Subcutaneous adipose tissue (tissue), 4 donors: ENCODE results near the gene UCP2. TPM values are rescaled to one million over a fixed set of nuclear protein-coding genes. Genes with fewer than 3 reads are reported as not detected.

ENCODE experiments used
- total RNA-seq, 4 donors: library from RNA; depleted of rRNA; stranded (reverse); fragments of >200 nt; gene quantifications; one replicate each; pipeline ENCODE4 v1.1.0, GENCODE V29; 2016
- TF ChIP-seq, protein P1 (sequence below): fragments of 450-650 bp; IDR thresholded peaks from one replicate; pipeline ENCODE4 v1.5.1; 2016; ENCODE audit warnings: low read depth, mild to moderate bottlenecking, control low read depth, antibody characterized with exemption, moderate library complexity

Gene UCP2
- total RNA-seq, 4 donors from 2014 or later: 43.6 to 127 (median 110) TPM

DNA sequence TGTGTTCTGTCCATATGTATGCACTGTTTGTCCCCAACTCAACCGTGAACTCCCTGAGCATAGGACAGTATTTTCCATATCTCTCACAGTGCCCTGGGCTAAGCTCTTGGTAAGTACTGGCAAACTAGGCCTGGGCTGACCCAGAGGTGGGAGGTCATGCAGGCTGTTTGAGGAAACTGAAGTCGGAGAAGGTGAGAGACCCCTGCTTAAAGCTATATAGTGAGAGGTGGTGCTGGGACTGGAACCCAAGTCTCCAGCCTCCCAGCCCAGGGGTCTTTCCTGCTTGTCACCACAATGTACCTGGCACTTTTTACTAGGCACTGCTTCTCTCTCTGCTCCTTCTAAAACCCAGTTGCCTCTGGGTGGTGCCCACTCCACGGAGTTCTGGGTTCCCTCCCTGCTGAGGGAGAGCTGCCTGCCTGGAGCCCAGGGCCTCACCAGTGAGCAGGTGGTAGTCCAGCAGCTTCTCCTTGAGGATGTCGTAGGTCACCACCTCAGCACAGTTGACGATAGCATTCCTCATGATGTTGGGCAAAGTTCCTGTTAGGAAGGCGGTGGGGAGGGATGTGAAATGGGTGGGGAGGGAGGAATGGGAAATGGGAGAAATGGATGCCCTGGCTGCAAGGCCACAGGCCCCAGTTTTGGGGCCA lies 21.5 kb upstream of the UCP2 start:
- TF ChIP-seq, protein P1, sequence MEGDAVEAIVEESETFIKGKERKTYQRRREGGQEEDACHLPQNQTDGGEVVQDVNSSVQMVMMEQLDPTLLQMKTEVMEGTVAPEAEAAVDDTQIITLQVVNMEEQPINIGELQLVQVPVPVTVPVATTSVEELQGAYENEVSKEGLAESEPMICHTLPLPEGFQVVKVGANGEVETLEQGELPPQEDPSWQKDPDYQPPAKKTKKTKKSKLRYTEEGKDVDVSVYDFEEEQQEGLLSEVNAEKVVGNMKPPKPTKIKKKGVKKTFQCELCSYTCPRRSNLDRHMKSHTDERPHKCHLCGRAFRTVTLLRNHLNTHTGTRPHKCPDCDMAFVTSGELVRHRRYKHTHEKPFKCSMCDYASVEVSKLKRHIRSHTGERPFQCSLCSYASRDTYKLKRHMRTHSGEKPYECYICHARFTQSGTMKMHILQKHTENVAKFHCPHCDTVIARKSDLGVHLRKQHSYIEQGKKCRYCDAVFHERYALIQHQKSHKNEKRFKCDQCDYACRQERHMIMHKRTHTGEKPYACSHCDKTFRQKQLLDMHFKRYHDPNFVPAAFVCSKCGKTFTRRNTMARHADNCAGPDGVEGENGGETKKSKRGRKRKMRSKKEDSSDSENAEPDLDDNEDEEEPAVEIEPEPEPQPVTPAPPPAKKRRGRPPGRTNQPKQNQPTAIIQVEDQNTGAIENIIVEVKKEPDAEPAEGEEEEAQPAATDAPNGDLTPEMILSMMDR: no peak

DNA sequence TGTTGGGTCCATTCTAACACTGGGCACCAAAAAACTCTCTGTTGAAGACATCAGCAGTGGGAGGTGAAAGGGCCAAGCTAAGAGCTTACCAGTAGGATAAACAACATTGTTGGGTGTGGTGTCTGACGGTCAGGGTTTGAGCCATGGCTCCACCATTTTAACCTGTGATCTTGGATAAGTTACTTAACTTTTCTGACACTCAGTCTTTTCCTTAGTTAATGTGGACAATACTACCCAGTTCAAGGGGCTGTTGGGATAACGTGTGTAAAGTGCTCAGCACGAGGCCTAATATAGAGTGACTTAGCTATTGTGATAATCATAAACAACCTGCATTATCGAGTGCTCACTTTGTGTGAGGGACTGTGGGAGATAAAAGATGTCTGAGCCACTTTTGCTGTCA lies 20.2 kb upstream of the UCP2 start:
- TF ChIP-seq, protein P1: no peak

DNA sequence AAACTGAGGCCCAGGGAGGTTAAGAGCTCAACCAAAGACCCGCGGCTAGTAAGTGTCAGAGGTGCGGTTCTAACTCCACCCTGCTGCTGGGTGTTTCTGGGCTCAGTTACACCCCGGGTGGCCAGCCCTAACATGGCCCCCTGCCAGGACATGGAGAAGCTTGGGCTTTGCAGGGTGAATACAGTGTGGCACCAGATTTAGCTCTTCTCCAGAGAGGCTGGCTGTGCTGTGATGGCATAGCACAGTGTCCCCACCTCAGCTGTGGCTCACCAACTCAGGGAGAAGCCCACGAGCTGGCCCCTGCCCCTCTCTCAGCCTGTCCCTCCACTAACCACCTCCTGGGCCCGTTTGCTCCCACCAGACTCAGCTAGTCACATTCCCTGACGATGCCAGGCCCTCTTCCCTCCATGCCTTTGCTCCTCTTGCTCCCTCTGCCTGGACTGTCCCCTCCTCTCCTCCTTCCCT lies 19.2 kb upstream of the UCP2 start:
- TF ChIP-seq, protein P1: no peak

DNA sequence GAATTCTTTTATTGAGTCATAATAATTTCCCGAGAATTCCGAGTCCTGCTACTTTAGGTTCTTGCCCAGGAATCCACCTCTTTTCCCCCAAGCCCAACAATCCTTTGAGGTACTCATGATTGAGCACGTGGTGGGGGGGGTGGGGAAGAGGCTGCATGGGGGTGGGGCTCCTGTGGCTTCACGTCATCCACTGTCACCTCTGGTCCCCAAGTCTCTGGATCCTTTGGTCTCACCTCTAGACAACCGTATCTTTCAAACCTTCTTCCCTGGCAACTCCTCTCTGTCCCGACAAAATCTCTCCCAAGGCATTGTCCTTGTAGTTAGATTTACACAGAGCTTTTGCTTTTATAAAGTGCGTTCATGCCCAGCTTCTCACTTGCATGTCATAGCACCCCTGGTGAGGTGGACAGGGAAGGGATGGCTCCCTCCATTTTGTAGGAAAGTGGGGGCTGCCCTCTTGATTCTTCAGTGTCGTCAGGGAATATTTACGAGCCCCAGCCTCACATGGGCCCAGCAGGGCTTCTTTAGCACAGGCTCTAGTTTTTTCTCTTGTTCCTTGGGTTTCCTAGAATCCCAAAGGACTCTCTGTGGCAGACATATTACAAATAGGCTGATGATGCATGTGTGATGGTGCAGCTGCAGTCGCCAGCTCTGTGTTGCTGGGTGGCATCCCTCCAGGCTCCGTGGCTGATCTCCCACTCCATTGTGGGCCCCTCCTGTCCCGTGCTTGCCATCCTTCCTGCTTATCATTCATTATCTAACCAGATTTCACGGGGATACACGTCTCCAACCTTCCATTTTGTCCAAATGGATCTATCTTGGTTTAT lies 17.9 kb upstream of the UCP2 start:
- TF ChIP-seq, protein P1: no peak

DNA sequence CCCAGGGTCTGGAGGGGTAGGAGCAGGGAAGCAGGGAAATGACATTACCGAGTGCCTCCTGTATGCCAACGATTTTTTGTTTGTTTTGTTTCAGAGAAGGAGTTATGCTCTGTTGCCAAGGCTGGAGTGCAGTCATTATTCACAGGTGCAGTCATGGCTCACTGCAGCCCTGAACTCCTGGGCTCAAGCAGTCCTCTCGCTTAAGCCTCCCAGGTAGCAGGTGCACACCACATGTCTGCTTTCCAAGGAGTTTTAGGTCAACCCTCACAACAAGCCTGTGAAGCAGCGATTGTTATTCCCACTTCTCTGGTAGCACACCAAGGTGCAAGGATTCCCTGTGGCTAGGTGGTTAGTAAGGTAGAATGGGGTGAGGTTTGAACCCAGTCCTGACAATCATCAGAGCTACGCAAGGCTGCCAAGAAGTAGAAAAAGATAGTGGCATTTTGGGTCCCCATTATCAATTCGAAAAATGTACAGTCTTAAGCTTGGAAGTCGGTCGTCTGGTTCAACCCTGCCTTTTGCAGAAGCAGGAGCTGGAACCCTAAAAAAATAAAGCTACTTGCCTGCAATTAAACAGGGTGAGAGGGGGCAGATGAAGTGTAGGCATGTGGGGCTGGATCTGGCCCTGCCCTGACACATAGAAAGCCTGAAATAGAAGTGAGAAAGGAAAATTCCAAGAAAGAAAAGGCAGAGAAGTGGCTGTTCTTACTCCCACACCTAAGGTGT lies 17.1 kb upstream of the UCP2 start:
- TF ChIP-seq, protein P1: no peak

DNA sequence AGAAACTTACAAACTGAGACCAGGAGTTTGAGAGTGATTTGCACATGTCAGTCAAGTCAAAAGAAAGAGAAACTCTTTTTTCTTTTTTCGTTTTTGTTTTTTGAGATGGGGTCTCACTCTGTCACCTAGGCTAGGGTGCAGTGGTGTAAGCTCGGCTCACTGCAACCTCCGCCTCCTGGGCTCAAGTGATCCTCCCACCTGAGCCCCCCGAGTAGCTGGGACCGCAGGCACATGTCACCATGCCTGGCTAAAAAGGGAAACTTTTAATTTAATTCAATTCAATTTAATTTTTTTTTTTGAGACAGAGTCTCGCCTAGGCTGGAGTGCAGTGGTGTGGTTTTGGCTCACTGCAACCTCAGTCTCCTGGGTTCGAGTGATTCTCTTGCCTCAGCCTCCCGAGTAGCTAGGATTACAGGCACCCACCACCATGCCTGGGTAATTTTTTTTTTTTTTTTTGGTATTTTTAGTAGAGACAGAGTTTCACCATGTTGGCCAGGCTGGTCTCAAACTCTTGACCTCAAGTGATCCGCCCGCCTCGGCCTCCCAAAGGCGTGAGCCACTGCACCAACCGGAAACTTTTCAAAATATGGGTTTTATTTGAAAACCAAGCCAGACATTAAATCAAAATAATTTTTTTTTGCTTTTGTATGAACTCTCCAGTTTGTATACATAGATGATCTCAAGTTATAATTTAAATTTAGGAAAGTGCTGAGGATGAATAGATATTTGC lies 16.4 kb upstream of the UCP2 start:
- TF ChIP-seq, protein P1: no peak
